ENCODE results near the gene PTPRN2. TPM values are rescaled to one million over a fixed set of nuclear protein-coding genes. Genes with fewer than 3 reads are reported as not detected.
"Not testable (repeated sequence)": the region's sequence is repeated elsewhere in the genome, so short reads cannot be mapped to it uniquely, and the experiment has no call there.

The PTPRN2 gene
- total RNA-seq, 1 donor from 2014 or later: 32.2 TPM

DNA sequence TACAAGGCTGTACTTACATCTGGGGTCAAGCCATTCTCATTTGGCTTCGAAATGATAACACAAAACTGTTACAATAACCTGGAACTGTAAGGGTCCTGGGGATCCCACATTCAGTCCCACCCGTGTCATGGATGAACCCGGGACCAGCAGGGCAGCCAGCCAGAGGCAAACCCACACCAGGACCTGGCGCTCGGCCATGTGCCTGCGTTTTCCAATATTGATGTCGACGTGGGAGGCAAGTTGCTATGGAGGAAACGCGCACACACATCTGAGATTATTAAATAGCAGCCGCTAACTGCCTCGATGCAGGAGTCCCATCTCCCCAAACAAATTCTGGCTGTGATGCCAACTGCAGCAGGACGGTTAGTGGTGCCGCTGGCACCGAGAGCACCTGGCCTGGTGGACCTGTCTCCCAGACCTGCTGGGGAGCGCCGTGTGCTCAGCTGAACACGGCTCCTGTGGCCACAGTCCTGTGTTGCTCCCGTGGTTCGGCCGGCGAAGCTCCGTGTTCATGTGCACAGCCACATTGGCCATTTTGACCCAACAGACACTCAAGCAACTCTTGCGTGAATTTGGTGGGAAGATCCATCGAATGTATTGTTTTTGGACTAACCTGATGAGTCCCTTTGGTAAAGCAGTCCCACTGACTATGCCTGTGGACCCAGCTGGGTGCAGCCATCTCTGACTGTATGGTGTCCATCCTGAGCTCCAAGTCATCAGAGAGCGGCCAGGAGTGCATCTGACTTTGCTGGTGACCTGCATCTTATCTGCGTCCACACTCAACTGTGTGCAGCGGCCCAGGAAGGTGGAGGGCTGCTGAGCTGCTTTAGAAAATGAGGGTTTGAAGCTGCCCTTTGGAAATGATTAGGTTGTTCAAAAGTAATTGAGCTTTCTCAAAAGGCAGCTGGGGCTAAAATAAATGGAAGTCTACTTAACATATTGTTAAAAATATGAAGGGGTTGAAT, 852.7 kb downstream of the PTPRN2 start:
- H3K36me3 Mint-ChIP-seq (ENCODE audit: low read depth): no peaks in the 10 kb centered on the region
- H3K27me3 Mint-ChIP-seq (ENCODE audit: low read depth): peaks cover 43% of the 10 kb centered on the region
- TF ChIP-seq, protein P1, sequence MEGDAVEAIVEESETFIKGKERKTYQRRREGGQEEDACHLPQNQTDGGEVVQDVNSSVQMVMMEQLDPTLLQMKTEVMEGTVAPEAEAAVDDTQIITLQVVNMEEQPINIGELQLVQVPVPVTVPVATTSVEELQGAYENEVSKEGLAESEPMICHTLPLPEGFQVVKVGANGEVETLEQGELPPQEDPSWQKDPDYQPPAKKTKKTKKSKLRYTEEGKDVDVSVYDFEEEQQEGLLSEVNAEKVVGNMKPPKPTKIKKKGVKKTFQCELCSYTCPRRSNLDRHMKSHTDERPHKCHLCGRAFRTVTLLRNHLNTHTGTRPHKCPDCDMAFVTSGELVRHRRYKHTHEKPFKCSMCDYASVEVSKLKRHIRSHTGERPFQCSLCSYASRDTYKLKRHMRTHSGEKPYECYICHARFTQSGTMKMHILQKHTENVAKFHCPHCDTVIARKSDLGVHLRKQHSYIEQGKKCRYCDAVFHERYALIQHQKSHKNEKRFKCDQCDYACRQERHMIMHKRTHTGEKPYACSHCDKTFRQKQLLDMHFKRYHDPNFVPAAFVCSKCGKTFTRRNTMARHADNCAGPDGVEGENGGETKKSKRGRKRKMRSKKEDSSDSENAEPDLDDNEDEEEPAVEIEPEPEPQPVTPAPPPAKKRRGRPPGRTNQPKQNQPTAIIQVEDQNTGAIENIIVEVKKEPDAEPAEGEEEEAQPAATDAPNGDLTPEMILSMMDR (conservative IDR thresholded peaks at IDR 0.05): no peak
- H3K9me3 Mint-ChIP-seq: no peaks in the 10 kb centered on the region
- peaks cover 11% of the 10 kb centered on the region for H3K4me1 Mint-ChIP-seq
- H3K4me3 Mint-ChIP-seq: no peak overlapping the region
- no peak for DNase-seq (ENCODE audit: low read depth, low spot score)
- no peak overlapping the region for H3K27ac Mint-ChIP-seq (ENCODE audit: unreplicated experiment)

DNA sequence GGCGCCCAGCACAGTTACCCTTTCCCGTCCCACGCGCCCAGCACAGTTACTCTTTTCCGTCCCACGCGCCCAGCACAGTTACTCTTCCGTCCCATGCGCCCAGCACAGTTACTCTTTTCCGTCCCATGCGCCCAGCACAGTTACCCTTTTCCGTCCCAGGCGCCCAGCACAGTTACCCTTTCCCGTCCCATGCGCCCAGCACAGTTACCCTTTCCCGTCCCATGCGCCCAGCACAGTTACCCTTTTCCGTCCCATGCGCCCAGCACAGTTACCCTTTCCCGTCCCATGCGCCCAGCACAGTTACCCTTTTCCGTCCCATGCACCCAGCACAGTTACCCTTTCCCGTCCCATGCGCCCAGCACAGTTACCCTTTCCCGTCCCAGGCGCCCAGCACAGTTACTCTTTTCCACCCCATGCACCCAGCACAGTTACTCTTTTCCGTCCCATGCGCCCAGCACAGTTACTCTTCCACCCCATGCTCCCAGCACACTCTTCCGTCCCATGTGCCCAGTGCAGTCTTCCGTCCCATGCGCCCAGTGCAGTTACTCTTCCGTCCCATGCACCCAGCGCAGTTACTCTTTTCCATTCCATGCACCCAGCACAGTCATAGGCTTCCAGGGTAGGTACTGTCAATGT, 853.7 kb downstream of the PTPRN2 start:
- Mint-ChIP-seq H3K4me1 (peaks cover 12% of the 10 kb centered on the region), H3K27me3 (ENCODE audit: low read depth) (peaks cover 52% of the 10 kb centered on the region)
- H3K4me3 Mint-ChIP-seq; DNase-seq (ENCODE audit: low read depth, low spot score); H3K36me3 Mint-ChIP-seq (ENCODE audit: low read depth); H3K9me3 Mint-ChIP-seq; H3K27ac Mint-ChIP-seq (ENCODE audit: unreplicated experiment): not testable (repeated sequence)

DNA sequence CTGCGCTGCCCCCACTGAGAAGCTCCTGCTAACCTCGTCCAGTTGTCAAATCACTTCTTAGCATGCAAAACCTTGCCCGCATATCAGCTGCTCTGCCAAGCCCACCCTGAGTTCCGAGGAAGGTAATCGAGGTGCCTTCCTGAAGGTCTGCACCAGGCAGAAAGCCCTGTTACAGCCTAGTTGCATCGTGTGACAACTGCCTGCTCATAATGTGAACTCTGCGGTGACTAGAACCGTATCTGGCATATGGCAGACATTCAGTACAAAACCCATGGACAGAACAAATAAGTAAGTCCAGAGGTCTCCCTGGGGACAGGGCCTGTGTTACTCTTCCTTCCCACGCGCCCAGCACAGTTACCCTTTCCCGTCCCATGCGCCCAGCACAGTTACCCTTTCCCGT, 856.5 kb downstream of the PTPRN2 start:
- DNase-seq (ENCODE audit: low read depth, low spot score): no peak
- no peaks in the 10 kb centered on the region for H3K9me3 Mint-ChIP-seq
- H3K4me1 Mint-ChIP-seq: peaks cover 4% of the 10 kb centered on the region
- TF ChIP-seq, protein P1 (conservative IDR thresholded peaks at IDR 0.05): no peak
- H3K27me3 Mint-ChIP-seq (ENCODE audit: low read depth): peaks cover 66% of the 10 kb centered on the region
- H3K27ac Mint-ChIP-seq (ENCODE audit: unreplicated experiment): no peak overlapping the region
- no peaks in the 10 kb centered on the region for H3K36me3 Mint-ChIP-seq (ENCODE audit: low read depth)
- H3K4me3 Mint-ChIP-seq: no peak overlapping the region

DNA sequence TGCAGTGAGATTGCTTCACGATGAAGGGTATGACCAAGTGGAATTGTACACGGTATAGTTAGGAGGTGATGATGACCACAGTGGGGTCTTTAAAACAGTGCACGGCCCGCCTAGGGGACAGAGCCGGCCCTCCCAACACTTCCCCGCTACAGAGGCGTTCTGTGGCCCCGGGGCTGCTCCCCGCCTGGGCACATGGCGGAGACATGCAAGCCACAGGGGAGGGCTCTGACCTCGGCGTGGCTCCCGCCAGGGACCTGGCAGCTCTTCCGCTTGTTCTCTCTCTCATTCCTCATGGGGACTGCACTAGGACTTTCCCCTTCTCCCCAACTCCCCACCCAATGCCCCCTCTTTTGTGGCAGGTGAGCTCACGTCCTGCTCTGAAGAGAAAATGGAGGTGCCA, 857.0 kb downstream of the PTPRN2 start:
- Mint-ChIP-seq H3K27ac (ENCODE audit: unreplicated experiment) (no peak overlapping the region), H3K27me3 (ENCODE audit: low read depth) (peaks cover 66% of the 10 kb centered on the region), H3K9me3 (no peaks in the 10 kb centered on the region), H3K4me3 (no peak overlapping the region), H3K36me3 (ENCODE audit: low read depth) (no peaks in the 10 kb centered on the region), H3K4me1 (peaks cover 4% of the 10 kb centered on the region)
- no peak for DNase-seq (ENCODE audit: low read depth, low spot score)
- TF ChIP-seq, protein P1 (conservative IDR thresholded peaks at IDR 0.05): no peak

DNA sequence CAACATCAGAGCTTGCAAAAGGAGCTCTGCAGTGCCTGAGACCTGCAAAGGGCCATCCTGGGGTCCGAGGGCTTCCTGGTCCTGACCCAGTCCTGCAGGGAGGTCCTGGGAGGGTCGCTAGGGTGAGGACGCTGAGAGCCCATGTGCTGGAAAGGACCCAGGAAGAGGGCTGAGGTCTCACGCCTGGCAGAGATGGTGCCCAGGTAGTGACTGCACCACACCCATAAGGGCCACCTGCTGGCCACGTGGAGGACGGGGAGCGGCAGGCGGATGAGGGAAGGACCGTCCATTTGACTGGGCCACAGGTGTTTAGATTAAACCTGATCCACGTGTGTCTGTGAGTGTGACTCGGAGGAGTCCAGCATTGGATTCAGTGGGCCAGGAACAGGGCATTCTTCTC, 858.1 kb downstream of the PTPRN2 start:
- Mint-ChIP-seq H3K27ac (ENCODE audit: unreplicated experiment) (no peak overlapping the region), H3K9me3 (no peaks in the 10 kb centered on the region), H3K27me3 (ENCODE audit: low read depth) (peaks cover 58% of the 10 kb centered on the region), H3K4me1 (peaks cover 4% of the 10 kb centered on the region), H3K4me3 (no peak overlapping the region), H3K36me3 (ENCODE audit: low read depth) (no peaks in the 10 kb centered on the region)
- TF ChIP-seq, protein P1 (conservative IDR thresholded peaks at IDR 0.05): no peak
- DNase-seq (ENCODE audit: low read depth, low spot score): no peak
